GM12865 (cell line): ENCODE measurements around the gene CD33.

ENCODE experiments used
- DNase-seq: peaks from one replicate; pipeline ENCODE4 v3.0.0; 2010; ENCODE audit warnings: low read depth
- H3K4me3 ChIP-seq: 2 replicates; pipeline ENCODE4 v1.5.1; 2011; ENCODE audit warnings: mild to moderate bottlenecking, low read depth, low read length, control low read depth
- TF ChIP-seq, protein P1 (sequence below): IDR thresholded peaks from 2 replicates; pipeline ENCODE4 v1.5.1; 2011; ENCODE audit warnings: low read length, control low read depth, low read depth, inconsistent platforms; ENCODE audit not compliant: insufficient read depth; ENCODE audit errors: missing control alignments

CD33 gene

DNA sequence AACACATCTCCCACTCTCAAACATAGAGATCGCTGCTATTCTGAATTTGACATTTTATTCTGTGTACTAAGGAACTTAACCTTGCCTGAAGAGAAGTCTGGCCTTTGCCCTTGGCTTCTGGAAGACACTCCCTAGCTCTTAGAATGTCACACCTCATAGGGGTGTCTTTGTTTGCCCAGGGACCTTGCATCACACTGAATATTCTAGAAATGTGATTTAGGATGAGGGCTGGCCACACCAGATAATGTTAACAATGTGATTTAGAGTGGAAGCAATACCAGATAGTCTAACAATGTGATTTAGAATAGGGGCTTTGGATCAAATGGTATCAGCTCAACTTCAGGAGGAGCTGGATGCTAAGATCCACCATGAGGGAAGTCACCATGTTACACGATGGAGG is 32.6 kb downstream of the CD33 start:
- H3K4me3 ChIP-seq = no peak overlapping the region
- TF ChIP-seq, protein P1, sequence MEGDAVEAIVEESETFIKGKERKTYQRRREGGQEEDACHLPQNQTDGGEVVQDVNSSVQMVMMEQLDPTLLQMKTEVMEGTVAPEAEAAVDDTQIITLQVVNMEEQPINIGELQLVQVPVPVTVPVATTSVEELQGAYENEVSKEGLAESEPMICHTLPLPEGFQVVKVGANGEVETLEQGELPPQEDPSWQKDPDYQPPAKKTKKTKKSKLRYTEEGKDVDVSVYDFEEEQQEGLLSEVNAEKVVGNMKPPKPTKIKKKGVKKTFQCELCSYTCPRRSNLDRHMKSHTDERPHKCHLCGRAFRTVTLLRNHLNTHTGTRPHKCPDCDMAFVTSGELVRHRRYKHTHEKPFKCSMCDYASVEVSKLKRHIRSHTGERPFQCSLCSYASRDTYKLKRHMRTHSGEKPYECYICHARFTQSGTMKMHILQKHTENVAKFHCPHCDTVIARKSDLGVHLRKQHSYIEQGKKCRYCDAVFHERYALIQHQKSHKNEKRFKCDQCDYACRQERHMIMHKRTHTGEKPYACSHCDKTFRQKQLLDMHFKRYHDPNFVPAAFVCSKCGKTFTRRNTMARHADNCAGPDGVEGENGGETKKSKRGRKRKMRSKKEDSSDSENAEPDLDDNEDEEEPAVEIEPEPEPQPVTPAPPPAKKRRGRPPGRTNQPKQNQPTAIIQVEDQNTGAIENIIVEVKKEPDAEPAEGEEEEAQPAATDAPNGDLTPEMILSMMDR = no peak
- no peak for DNase-seq

DNA sequence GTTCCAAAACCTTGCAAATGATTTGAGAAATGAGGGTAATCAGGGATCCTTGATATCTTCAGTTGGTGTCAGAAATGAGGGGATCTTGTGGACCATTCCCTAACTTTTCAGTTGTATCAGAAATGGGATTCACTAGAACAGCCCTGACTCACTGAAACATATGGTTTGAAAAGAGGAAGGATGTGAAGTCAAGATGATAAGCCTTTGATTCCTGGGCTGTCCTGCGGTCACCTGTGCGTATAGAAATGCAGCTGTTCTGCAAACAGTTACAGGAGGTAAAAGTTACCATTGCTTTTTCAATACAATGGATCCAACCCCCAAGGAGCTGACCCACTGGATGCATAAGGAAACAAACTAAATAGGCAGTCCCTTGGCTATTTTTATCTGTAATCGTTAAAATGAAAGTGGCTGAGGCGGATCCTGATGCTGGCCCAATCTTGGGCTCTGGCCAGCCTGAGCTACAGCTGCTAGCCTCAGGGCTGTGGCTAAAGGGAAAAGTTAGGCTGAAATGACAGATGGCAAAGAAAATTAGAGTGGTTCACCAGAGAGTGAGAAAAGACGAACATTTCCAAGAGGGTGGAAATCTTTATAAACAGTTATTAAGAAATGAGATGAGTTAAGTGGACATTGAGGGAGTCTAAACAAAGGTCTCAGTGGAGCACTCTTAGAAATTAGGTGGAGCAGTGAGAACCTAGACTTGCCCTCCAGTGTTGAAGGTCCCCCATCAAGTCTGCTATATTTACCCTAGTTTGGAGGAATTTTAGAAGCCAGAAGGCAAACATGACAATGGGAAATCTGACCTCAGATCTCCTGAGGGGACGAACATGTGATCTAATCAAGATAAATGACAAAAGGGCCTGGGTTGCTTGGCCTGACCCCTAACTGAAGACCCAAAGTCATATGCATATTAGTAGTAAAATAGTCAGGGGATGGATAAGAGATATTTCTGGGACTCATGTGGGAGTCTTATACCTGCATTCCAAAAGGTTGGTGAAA is 33.6 kb downstream of the CD33 start:
- TF ChIP-seq, protein P1 = no peak
- no peak for DNase-seq
- H3K4me3 ChIP-seq = no peak overlapping the region

DNA sequence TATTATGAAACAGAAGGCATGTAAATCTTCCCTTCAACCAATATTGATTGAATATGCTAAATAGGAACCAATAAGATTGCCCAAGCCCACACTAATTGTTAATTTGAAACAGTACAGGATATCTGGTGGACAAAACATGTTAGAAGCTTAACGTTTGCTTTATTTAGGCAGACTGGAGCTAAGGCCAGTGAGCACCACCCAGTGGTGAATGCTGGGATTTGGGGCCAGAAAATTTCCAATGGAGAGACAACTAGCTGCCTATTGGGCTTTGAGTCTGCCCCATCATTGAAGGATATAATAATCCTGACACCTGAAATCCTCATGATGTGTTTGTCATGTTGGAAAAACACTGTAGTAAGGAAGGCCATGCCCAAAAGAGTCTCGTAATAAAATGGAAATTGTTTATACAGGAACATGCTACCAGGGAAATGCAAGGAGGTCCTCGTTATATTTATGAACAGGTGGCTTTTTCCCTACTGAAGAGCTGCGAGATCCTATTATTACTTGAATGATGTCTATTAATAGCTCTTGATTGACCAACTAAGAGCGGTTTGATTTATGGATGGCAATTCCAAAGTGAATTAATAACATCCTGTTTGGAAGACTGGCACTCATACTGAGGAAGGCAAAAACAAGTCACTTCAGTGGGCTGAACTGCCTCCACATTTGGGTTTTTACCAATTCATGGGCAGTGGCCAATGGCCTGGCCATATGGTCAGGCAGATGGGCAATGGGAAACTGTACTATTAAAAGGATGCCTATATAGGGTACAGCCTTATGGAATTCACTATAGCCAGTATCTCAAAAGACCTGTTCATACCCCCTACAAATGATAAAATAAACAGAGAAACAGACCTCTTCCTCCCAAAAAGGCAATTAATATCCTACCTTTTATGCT is 34.7 kb downstream of the CD33 start:
- TF ChIP-seq, protein P1 = peak; percentile 87
- no peak overlapping the region for H3K4me3 ChIP-seq
- peak; percentile 68 for DNase-seq

DNA sequence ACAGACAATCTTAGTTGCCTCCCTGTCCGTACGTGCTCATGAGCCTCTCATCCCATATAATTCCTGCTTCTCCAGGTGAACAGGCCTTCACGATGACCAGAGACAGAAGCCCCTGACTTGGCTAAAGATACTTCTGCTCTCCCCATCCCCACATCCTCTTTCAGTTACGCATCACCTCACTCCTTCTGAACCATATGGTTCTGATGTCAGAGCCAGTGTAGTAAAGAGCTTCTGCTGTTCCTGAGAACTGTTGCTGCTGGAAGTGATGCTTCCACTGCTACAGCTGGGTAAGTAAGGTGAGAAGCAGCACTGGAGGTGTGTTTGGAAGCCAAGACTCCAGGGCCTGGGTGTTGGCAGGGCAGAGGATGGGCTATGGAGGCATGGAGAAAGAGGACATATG is 38.9 kb downstream of the CD33 start:
- no peak for DNase-seq
- TF ChIP-seq, protein P1 = no peak
- no peak overlapping the region for H3K4me3 ChIP-seq

DNA sequence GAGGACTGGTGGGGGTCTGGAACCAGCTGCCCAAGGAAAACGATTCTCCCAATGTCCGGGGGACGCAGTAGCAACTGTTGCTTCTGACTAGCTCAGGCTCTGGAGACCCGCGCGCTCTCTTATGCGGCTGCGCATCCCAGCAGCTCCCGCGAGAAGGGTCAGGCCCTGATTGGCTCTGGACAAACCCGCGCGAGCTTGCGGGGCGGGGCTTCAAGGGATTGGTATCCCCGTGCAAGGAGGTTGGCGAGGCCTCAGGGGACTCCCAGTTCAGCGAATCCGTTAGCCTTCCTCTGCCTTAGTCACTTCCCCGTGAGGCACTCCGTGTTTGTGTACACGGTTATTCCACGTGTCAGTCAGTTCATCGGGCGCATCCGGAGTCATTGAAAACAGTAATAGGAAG is 46.2 kb downstream of the CD33 start:
- no peak overlapping the region for H3K4me3 ChIP-seq
- TF ChIP-seq, protein P1 = no peak
- DNase-seq = no peak

DNA sequence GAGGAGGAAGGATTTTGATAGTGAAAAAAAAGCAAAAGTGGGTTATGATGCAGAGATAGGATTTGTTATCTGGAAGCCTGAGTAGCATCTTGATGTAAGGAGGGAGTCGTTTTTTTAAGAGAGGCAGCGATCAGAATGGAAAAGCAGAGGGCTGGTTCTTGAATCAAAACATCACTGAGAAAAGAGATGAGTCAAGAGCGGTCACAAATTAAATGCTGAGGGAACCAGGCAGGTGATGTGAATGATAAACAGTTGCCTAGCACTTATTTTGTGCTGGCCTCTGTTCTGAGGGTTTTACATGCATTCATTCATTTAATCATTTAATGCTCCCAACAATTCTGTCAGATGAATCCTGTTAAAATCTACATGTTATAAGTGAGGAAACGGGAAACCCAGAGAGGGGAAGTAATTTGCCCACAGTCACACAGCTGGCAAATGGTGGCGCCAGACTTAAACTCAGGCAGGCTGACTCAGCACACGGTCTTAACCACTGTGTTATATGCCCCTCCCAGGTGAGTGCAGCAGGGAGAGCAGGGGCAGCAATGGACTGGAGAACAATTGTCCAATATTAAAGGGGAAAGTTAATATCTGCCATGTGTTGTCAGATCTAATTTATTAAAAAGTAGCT is 47.4 kb downstream of the CD33 start:
- TF ChIP-seq, protein P1 = no peak
- DNase-seq = no peak
- H3K4me3 ChIP-seq = no peak overlapping the region
